ENCODE measurements around the gene DIP2B.

DNA sequence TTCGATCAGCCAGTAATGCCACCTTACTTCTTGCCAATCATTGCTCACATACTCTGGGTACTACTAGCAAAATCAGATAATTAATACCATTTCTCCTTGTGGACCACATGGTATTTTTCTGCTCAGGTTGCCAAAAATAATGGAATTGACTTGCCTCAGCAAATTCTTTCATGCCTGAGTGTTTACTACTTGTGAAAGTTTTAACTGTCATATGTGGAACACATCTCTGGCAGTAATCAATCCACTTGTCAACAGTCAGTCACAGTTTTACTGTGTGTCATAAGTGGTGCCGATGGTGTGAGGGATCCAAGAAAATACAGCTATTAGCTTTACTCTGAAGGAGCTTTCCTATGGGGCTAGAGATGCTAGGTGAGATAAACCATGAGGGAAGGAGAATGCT, 203.8 kb downstream of the DIP2B start:
- TF ChIP-seq POLR2AphosphoS5 (IDR thresholded peaks at IDR 0.05; ENCODE audit: borderline replicate concordance, low read depth, low read length) (no peak), EZH2 (IDR thresholded peaks at IDR 0.05) (no peak)
